HG03064 (cell line): Measurements from ENCODE around the gene BMP8A.
"Not testable (repeated sequence)": the region's sequence is repeated elsewhere in the genome, so short reads cannot be mapped to it uniquely, and the experiment has no call there.

Experiments used
- ATAC-seq: cut with Tn5 transposase; IDR thresholded peaks from one replicate; pipeline ENCODE4 v1.9.1; 2021; ENCODE audit warnings: low read depth; ENCODE audit not compliant: unreplicated experiment

Gene BMP8A

GRCh38 chr1:39491146-39491921, at the start of gene BMP8A:
BMP8A (plus strand) TSS chr1:39491636; CDS start chr1:39491992, 356 bp downstream.
- peak; percentile 81 for ATAC-seq

GRCh38 chr1:39441797-39442196, 49.6 kb upstream of the BMP8A start:
- no peak for ATAC-seq

- ATAC-seq, result no peak
Measured at GRCh38 chr1:39445573-39445972, 45.9 kb upstream of the BMP8A start.

DNA sequence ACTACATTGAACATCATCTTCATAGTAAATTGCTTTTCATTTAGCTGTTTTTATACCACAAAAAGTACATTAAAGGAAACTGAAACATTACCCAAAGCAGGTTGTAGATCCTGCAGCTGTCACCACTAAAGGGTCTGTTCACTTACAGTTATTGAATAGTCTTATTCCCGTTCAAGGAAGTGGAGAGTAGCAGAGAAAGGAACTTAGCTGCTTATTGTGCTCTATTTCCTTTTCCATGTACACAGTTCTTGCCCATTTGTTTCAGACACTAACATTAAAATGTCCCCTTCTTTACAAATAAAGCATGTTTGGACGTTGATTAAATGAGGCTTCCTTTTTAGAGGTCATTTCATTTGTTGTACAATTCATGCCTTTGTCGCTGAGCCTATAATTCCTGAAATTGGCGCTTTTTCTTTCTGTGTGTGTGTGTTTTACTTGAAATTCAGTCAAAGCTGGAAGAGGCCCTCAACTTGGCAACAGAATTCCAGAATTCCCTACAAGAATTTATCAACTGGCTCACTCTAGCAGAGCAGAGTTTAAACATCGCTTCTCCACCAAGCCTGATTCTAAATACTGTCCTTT, 44.4 kb upstream of the BMP8A start:
- no peak for ATAC-seq

- not testable (repeated sequence) for ATAC-seq
Measured at GRCh38 chr1:39450041-39450440, 41.4 kb upstream of the BMP8A start.

GRCh38 chr1:39450956-39451606, 40.4 kb upstream of the BMP8A start:
- ATAC-seq, result no peak

GRCh38 chr1:39452081-39452480, 39.4 kb upstream of the BMP8A start:
- no peak for ATAC-seq

GRCh38 chr1:39452540-39452939, 38.9 kb upstream of the BMP8A start:
- no peak for ATAC-seq

- no peak for ATAC-seq
Measured at GRCh38 chr1:39453603-39454002, 37.8 kb upstream of the BMP8A start.

DNA sequence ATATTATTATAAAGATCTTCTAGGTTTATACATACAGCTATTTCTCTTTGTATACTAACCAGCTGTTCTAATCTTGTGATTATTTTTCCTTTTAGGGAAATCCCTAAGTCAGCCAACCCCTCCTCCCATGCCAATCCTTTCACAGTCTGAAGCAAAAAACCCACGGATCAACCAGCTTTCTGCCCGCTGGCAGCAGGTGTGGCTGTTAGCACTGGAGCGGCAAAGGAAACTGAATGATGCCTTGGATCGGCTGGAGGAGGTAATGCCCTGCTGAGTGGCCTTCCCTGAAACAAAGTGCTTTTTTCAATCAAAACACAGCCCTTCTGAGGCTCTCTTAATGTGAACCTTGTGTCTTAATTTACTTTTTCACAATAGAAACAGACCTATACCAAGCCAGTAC, 32.4 kb upstream of the BMP8A start:
- no peak for ATAC-seq

GRCh38 chr1:39462074-39462473, 29.4 kb upstream of the BMP8A start:
- ATAC-seq, result no peak

- no peak for ATAC-seq
Measured at GRCh38 chr1:39466413-39467107, 24.9 kb upstream of the BMP8A start.

DNA sequence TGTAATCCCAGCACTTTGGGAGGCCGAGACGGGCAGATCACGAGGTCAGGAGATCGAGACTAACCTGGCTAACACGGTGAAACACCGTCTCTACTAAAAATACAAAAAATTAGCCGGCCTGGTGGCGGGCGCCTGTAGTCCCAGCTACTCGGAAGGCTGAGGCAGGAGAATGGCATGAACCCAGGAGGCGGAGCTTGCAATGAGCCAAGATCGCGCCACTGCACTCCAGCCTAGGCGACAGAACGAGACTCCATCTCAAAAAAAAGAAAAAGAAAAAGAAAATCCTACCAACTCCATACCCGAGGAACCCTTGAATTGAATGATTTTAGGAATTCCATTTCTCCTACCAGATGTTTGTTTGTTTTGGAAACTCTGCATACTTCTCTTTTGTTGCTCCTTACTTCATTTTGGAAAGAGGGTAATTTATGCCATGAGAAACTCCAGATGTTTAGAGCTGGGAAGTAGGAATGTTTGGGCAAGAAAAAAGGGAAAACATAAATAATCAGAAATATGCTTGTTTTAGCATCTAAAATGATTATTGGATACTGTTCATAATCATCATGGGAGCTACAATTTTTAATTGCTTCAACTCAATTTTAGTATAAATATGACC, 24.2 kb upstream of the BMP8A start:
- ATAC-seq, result not testable (repeated sequence)

DNA sequence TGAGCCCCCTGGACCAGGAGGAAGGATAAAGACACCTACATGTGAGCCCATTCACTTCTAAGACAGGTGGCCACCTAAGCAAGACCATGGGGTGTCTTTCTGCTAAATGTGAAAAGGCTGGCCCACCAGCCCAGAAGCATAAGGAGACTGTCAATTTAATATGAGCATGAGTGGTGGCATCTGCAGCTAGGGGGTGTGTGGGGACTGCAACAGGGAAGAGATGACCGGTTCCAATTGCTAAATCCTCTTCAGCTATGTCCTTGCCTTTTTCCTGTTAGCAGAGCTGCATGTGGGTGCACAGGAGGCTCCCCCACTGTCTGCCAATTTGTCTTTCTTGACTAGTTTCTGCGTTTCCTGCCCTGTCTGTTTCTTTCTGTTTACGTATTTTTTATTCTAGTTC, 22.3 kb upstream of the BMP8A start:
- no peak for ATAC-seq

GRCh38 chr1:39470040-39470439, 21.4 kb upstream of the BMP8A start:
- no peak for ATAC-seq

DNA sequence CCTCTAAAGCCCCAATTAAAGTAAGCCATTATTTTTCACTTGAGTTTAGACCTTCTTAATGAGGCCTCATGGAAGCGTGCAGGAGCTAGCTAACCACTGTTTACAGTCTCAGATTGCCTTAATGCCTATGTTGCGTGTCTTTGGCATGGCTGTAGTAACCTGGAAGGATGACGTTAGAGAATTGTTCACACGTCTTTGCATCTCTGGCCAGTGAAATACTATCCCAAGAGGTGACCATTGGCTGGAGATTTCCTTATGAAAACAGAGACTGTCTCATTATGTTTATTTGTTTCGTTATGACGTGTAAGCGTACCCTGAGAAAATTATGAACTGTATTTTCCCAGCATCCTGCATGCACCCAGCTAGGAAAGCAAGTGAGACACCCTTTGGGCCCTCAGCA, 18.6 kb upstream of the BMP8A start:
- ATAC-seq, result no peak

- no peak for ATAC-seq
Measured at GRCh38 chr1:39473324-39473723, 18.1 kb upstream of the BMP8A start.

DNA sequence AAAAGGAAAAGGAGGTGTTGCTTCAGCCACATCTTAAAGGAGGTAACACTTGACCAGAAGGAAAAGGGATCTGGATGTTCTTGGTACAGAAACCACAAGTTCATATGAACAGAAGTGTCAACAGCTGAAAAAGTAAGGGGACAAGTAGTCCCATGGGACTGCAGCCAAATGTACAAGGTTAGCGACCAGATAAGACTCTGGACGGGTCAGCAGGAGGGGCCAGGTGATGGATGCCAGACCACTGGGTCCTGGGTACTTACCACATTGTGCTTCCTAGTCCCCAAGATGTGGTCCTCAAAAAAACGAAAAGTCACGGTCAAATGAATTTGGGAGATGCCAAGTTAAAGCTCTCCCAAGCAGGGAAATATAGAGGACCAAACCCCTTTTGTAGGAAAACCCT, 16.6 kb upstream of the BMP8A start:
- ATAC-seq, result no peak

DNA sequence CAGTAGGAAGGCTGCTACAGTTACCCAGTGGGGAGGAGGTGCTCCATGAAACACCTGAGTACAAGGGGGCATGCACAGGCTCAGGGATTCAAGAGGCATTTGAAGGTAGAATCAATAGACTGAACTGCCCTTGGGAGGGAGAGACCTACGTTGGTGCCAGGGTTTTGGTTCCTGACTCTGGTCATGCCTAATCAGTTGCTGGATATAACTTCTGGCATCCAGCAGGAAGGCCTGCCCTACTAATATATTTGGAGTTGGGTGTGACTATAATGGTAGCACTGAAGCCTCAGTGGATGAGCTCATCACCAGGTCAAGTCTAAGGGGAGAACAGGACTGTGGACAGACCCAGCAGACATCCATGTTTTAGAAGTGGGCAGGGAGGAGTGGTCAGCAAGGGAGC, 15.9 kb upstream of the BMP8A start:
- ATAC-seq, result not testable (repeated sequence)

- no peak for ATAC-seq
Measured at GRCh38 chr1:39478126-39478915, 13.1 kb upstream of the BMP8A start.
